GM18870 (cell line): ENCODE measurements around the gene SHLD1.
A peak's percentile ranks its signal among the peaks of the same experiment; 100 is the strongest.
"Not testable (repeated sequence)": the region's sequence is repeated elsewhere in the genome, so short reads cannot be mapped to it uniquely, and the experiment has no call there.

Experiments used
- ATAC-seq: cut with Tn5 transposase; IDR thresholded peaks from one replicate; pipeline ENCODE4 v1.9.1; 2021; ENCODE audit warnings: moderate library complexity; ENCODE audit not compliant: unreplicated experiment

The SHLD1 gene, protein sequence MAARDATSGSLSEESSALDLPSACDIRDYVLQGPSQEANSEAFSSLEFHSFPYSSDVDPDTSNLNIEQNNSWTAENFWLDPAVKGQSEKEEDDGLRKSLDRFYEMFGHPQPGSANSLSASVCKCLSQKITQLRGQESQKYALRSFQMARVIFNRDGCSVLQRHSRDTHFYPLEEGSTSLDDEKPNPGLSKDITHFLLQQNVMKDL

DNA sequence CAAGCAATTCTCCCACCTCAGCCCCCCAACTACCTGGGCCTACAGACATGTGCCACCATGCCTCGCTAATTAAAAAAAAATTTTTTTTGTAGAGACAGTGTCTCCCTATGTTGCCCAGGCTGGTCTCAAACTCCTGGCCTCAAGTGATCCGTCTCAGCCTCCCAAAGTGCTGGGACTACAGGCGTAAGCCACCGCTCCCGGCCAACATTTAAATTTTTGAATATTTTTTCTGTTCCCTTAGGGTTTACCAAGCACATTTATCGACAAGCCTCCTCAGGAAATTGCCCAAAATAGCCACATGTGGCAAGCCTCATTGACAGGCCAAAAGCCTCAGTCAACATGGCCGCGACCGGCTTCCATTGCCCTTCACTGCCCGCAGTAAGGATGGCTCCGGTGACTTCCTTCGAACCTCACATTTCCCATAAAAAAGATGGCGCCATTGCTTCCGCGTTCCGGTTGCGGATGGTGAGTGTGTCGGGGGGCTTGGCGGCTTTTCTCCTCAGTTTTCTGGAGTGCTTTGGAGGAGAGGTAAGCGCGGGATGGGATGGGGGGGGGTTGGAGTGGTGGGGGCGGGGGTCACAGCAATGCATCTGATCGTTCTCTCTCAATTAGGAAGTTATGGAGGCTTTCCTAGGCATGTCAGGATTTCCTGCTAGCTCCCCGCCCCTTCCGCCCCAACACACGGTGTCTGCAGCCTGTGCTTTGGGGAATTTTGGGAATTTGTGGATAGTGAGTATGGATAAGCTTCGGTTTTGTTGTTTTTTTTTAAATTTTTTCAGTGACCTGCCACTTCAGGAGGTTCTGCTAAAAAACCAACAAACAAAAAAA, at the start of gene SHLD1:
Gene SHLD1, plus strand, starts transcription at position 450 of the 828 bp plus-strand sequence. CDS start 22,465 bp downstream, outside the sequence.
- ATAC-seq = peak; percentile 78

DNA sequence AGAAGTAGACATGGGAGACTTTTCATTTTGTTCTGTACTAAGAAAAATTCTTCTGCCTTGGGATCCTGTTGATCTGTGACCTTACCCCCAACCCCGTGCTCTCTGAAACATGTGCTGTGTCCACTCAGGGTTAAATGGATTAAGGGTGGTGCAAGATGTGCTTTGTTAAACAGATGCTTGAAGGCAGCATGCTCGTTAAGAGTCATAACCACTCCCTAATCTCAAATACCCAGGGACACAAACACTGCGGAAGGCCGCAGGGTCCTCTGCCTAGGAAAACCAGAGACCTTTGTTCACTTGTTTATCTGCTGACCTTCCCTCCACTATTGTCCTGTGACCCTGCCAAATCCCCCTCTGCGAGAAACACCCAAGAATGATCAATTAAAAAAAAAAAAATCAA, 47.9 kb upstream of the SHLD1 start:
- ATAC-seq = not testable (repeated sequence)

DNA sequence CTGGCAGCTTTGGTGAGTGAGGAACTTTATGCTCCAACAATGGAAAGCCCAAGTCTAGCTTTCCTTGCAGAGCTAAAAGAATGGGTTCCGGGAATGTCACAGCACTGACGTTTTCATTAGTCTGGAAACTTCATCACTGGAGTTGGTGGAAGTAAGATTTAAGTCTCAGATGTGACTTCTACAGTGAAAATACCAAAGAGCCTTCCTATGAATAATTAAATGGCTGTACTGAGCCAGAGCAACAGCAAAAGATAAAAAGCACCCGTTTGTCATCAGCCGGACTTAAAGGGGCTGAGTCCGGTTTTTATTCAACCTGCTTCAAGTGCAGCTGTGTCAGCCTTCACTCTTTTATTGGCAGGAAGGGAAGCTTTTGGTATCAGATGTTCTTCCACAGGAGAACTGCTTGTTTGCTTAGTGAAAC, 46.5 kb upstream of the SHLD1 start:
- no peak for ATAC-seq

DNA sequence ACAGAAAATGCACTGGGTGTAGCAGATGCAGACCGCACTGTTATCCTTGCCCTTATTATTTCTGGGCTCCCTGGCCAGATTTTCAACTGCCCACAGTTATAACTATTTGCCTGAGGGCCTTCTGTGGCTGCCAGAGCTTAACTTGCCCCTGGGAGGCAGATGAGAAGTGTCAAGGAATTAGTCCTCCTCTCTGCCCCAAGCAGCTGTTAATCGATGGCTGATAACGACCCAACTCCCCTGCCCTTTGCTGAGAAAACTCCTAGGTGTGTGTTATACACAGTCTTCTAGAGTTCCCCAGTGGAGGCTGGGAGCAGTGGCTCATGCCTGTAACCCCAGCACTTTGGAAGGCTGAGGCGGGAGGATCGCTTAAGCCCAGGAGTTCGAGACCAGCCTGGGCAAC, 44.4 kb upstream of the SHLD1 start:
- ATAC-seq = no peak

DNA sequence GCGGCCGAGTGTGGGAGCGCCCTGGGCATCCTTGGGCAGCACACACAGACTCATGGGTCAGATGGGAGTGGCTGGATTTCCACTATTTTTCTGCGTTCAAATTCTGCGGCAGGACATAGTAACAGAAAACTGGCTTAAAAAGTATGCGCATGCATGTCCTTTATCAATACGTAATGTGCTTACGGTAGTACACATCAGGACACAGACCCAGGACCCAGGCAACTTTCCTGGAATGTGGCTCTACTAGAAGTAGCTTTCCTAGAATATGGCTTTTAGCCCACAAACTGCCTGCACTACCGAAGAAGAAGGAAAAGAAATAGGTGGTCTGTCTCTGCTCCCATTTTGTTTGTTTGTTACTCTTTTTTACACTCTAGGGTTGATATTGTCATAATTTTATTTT, 43.4 kb upstream of the SHLD1 start:
- ATAC-seq = no peak

DNA sequence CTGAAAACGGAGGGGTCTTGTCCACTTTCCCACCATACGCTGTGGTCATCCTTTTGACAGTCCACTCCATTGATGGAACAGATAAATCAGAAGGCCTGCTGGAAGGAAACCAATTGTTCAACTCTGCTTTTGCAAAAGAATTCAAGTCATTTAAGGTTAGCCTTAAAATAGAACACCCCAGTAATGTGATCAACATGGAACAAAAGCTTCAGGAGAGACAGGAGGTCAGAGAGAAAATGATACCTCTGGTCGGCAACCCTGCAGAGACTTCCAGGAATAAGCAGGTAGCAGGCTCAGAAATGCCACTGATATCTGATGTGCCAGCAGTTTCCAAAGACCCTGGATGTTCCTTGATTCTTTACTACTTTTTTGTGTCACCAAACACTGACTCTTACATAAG, 39.6 kb upstream of the SHLD1 start:
- ATAC-seq = no peak

DNA sequence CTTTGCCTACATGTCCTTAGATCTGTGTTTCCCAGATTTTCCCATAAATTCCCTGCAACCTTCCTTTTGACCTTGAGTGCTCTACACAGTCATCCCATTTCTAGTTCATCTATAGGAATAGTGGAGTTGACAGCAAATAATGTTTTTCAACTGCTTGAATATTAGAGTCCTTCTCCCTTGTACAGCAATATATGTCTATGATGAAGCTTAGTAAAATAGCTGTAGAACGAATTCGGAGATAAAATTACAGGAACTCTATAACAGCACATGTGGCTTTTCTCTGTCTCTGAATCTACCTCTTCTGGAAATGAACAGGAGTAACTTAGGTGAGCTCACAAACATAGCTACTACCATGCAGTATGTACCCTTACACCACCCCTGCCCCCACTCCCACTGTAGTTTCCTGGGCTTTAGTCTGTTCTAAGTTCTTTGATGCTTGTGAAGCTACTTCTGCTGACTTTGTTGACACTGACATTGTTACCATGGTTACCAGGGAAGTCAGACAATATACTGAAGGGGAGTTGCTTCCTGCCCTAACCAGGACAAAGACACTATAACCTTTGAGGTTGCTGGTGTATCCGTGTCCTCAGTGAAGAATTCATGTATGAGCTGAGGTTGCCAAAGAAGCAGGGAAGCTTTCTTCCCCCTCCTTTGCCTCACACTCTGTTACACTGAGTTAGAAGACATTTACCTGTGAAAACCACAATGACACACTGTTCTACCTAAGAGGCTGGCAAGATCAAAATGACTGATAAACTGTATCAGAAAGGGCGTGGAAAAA, 35.8 kb upstream of the SHLD1 start:
- ATAC-seq = no peak

DNA sequence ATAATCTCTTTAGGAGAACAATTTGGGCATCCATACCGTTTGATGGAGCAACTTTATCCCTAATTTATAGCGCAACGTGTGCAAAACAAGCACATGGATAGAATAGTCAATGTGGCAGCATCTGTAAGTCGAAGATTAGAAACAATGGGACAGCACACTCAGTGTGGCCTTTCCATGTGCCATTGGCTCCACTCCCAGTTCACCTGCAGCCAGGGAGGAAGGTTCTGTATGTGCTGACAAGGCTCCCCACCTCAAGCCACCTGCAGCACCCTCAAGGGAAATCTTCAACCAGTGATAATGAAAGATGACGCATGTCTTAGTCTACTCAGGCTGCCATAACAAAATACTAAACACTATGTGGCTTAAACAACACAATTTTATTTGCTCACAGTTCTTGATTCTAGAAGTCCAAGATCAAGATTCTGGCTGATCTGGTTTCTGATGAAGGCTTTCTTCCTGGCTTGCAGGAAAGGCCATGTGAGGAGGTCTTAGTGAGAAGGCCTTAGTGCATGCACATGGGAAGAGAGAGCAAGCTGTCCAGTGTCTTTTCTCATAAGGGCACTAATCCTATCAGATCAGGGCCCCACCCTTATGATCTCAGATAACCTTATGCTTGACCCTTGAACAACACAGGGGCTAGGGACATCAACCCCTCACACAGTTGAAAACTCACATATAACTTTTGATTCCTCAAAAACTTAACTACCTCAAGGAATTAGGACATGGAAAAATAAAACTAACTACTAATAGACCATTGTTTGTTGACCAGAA, 34.9 kb upstream of the SHLD1 start:
- no peak for ATAC-seq

DNA sequence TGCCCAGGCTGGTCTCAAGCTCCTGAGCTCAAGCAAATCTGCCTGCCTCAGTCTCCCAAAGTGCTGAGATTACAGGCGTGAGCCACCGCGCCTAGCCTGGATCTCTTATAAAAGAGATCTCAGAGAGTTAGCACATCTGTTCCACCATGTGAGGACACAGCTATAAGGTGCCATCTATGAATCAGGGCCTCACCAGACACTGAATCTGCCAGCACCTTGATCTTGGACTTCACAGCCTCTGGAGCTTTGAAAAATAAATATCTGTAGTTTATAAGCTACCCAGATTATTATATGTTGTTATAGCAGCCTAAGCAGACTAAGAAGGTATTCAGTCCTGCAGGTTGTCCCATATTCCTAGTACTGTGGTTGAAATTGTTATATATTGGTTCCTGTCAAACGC, 33.2 kb upstream of the SHLD1 start:
- ATAC-seq = no peak

DNA sequence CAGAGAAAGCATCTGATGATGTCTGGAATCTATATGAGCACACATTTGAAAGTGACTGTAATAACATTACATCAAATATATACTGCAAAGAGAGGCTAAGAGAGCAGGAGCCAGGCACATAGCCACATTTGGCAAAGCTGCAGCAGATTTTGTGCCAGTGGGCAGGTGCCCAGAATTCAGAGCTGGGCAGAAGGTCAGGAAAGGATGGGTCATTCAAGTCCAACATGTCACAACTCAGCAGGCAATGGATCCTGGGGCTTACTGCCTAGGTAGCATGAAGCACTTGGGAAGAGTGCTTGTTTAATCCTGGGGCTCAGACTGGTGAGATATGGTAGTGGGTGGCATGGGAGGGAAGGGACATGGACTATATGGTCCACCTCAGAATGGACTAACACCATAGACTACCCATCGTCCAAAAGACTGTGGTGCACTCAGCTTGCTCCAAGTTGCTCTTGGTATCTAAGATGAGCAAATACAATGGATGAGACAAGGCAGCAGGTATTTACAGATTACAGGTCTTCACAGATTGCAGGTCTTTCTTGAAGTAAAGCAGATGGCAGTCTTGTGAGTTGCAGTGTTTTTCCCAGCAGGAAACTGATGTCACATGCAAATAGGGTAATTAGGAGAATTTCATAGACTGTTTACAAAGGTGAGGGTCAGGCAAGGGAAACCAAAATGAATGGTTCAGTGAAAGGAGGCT, 31.2 kb upstream of the SHLD1 start:
- ATAC-seq = no peak

DNA sequence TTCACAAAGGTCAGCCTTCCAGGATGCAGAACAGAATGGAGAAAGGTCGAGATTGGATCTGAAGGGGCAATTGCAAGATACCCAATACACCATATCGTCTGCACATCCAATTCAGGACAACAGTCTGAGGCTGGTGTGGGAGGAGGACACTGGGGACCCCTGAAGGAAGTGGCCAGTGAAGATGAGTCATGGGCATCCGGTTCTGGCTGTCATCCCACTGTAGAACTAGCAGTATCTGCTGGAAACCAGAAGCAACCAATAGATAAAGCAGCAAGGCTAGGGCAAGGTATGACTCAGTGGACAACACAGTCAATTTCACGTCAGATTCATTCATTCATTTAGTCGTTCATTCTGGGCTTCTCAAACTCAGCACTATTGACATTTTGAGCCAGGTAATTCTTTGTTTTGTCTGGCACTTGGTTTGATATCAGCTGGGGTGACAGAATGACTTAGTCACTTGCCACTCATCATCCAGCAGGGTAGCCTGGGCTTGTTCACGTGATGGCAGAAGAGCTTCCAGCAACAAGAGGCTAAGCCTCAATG, 30.3 kb upstream of the SHLD1 start:
- ATAC-seq = no peak

DNA sequence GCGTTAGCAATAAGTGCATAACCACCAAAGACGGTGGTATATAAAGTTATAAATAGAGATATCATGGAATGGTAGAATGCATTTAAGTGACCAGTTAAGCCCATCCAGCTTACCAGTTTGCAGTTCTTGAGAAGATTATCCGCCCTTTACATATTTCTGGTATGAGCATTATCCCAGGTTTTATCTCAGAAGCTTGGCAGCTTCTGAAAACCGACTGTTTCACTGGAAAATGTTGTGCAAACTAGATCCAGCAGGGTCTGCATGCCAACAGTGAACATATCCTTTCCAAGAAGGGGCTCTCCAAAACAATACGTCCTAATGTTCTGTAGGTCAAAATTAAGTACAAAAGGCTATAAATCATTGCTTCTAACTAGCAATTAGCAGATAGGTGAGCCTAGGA, 29.5 kb upstream of the SHLD1 start:
- no peak for ATAC-seq

DNA sequence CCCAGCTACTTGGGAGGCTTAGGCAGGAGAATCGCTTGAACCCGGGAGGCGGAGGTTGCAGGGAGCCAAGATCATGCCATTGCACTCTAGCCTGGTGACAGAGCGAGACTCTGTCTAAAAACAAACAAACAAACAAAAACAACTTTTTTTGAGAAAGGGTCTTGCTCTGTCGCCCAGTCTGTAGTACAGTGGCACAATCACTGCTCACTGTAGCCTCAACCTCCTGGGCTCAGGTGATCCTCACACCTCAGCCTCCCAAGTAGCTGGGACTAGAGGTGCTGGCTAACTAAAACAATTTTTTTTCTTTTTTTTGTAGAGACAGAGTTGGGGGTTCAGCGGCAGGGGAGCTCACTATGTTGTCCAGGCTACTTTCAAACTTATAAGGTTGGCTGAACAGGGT, 28.8 kb upstream of the SHLD1 start:
- ATAC-seq = not testable (repeated sequence)

DNA sequence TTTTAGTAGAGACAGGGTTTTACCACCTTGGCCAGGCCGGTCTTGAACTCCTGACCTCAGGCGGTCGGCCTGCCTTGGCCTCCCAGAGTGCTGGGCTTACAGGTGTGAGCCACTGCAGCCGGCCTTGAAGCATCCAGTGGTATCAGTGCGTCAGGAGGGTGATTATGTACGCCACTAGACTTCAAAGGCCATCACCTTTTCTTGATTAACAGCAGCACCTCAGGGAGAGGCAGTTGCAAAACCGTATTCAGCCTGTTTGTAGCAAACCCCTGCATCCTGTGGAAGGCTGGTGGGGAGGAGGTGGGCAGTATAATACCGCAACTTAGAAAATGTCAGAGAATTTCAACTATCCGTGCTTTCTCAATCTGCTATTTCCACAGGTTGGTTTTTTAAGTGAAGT, 27.3 kb upstream of the SHLD1 start:
- no peak for ATAC-seq

DNA sequence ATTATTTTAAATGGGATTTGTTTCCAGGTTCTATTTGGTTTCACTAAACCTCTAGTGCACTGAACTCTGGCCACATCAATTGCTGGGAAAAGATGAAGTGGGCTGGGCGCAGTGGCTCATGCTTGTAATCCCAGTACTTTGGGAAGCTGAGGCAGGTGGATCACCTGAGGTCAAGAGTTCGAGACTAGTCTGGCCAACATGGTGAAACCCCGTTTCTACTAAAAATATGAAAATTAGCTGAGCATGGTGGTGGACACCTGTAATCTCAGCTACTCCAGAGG, 25.1 kb upstream of the SHLD1 start:
- ATAC-seq = not testable (repeated sequence)

DNA sequence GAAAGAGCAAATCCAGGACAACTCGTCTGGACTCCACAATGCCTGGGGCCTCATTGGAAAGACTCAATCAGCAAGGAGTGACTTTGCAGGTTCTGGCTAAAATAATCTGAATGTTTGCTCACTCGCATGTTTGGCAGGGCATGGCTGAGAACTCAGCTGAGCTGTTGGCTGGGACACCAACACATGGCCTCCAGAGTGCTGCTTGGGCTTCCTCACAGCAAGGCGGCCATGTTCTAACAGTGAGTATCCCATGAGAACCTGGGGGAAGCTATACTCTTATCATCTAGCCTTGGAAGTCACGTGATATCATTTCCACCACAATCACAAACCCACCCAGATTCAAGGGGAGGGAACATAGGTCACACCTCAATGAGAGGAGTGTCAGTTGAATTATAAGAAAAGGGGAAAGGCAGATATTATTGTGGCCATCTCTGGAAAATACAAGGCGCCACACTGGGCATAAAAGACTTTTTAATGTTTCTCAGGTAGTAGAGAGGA, 23.1 kb upstream of the SHLD1 start:
- ATAC-seq = no peak

DNA sequence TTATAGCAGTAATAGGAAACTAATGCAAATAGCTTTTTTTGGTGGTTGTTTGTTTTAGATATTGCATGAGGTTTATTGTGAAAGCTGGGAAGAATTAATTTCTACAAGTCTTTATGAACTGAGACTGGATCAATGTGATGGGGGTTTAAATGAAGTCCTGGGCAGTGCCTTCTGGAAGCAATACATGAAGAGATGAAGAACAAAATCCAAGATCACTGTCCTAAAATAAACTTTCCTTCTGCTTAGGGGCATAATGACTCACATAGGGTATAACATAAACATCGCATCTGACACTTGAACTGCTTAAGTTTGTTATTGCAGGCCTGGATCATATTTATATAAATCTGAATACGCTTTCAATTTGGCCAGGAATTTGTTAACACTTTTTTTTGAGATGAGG, 20.9 kb upstream of the SHLD1 start:
- ATAC-seq = no peak

DNA sequence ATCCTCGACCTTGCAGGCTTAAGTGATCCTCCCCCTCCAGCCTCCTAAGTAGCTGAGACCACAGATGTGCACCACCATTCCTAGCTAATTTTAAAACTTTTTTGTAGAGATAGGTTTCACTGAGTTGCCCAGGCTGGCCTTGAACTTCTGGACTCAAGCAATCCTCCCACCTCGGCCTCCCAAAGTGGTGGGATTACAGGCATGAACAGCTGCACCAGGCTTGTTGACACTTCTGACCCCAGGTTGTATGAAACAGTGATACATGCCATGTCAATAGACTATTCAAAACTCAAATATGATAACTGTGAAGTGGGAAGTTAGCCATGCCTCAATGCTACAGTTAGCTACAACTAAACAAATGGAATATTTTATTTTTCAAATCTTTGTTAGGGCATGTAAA, 20.1 kb upstream of the SHLD1 start:
- no peak for ATAC-seq

DNA sequence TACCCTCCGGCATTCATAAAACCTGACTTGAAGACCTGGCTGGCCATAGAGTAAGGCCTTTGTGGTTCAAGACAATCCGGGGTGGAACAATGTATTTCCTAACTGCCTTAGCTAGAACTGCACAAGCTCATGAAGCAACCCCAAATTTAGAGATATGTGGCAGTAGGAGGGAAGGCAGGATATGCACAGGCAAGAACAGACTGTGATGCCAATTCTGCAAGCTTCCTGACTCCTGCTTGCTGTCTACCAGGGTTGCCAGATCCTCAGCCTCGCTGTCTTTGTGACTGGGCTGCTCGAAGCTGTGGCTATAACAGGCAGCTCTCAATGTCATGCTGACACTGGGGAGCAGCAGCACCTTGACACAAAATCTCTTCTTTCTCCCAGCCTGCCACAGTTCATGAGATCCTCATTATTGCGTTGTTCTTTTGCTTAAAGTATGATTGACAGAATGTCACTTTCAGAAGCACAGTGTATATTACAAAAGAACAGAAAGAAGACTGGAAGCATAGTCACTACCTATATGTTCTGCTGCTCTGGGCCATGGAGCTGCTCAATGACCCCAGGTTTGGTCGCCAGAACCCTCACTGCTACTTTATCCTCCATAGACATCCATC, 18.3 kb upstream of the SHLD1 start:
- ATAC-seq = no peak

DNA sequence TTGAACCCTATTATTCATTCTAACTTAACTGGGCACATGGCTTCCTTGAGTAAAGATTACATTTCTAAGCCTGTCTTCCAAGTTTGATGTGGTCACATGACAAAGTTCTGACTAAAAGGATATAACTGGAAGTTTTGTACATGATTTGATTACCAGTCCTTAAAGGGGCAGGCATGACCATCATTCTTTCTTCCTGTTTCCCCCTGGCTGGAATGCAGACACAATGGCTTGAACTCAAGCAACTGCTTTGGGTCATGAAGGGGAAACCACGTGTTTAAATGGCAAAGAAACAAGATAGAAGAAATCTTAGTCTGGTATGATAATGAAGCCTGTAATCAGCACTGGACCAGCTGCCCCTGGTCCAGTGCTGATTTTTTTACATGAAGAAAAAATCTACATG, 15.6 kb upstream of the SHLD1 start:
- no peak for ATAC-seq
